H1 (cell line): ENCODE data around the gene ABCC2. TPM values are rescaled to one million over a fixed set of nuclear protein-coding genes. Genes with fewer than 3 reads are reported as not detected.

Source experiments
- CTCF ChIA-PET: fragments of 300-600 bp; sonication (Branson Sonifier 250); formaldehyde crosslinking; loops from one replicate; lab custom pipeline; 2021; ENCODE audit not compliant: partially characterized antibody; lab: Charles Lee
- POLR2A ChIA-PET: fragments of 300-600 bp; sonication (Branson Sonifier 250); formaldehyde crosslinking; loops from one replicate; lab custom pipeline; 2021; ENCODE audit warnings: inconsistent platforms; ENCODE audit not compliant: partially characterized antibody; lab: Charles Lee
- DNase-seq, 2 experiments: peaks; one replicate each; pipeline versions ENCODE4 v3.0.0 to v3.0.0-alpha.2; 2010 to 2022; ENCODE audit warnings: low spot score in 2 of 2, low read depth in 1 of 2, mixed read lengths in 1 of 2
- FAIRE-seq: peaks from 2 replicates; lab custom pipeline; 2011; peaks lifted over from hg19 to GRCh38; lab: Jason Lieb, UNC
- H2AFZ ChIP-seq: 2 replicates; pipeline ENCODE4 v1.8.1; 2012; ENCODE audit warnings: low read length, inconsistent platforms
- H2AK5ac ChIP-seq: 2 replicates; pipeline ENCODE4 v1.6.1; 2013; ENCODE audit warnings: low read depth, low read length
- H2BK120ac ChIP-seq: replicated peaks from 2 replicates; pipeline ENCODE3; 2013; ENCODE audit warnings: low read depth, low read length, inconsistent platforms
- H2BK12ac ChIP-seq: 2 replicates; pipeline ENCODE4 v1.6.1; 2013; ENCODE audit warnings: low read depth, low read length
- H2BK15ac ChIP-seq: 2 replicates; pipeline ENCODE4 v1.6.1; 2013; ENCODE audit warnings: low read length
- H2BK20ac ChIP-seq: 2 replicates; pipeline ENCODE4 v1.6.1; 2013; ENCODE audit warnings: low read length
- H2BK5ac ChIP-seq: 2 replicates; pipeline ENCODE4 v1.6.1; 2013; ENCODE audit warnings: low read depth, low read length
- H3K14ac ChIP-seq: 2 replicates; pipeline ENCODE4 v1.6.1; 2013; ENCODE audit warnings: inconsistent platforms; ENCODE audit not compliant: insufficient read length
- H3K18ac ChIP-seq: 2 replicates; pipeline ENCODE4 v1.6.1; 2013; ENCODE audit warnings: low read length; ENCODE audit errors: extremely low read depth
- H3K23ac ChIP-seq: 2 replicates; pipeline ENCODE4 v1.6.1; 2013; ENCODE audit warnings: inconsistent platforms; ENCODE audit not compliant: insufficient read length
- H3K23me2 ChIP-seq: 2 replicates; pipeline ENCODE4 v1.6.1; 2013; ENCODE audit warnings: low read depth, low read length
- H3K27ac ChIP-seq: 2 replicates; pipeline ENCODE4 v1.6.1; 2011; ENCODE audit warnings: low read depth, low read length, inconsistent platforms
- H3K27me3 ChIP-seq, 4 experiments: replicated peaks in 1 of 4; 1 replicate in 1 of 4; 2 replicates in 3 of 4; pipeline versions ENCODE4 v1.6.1 to v1.8.1; 2011 to 2013; ENCODE audit warnings: low read length in 3 of 4, mild to moderate bottlenecking in 3 of 4, inconsistent platforms in 2 of 4, mixed read lengths in 2 of 4, moderate library complexity in 1 of 4; ENCODE audit not compliant: control insufficient read depth in 3 of 4, insufficient read depth in 3 of 4; ENCODE audit errors: extremely low read depth in 1 of 4
- H3K36me3 ChIP-seq, 4 experiments: 2 replicates each; pipeline versions ENCODE4 v1.6.1 to v1.8.1; 2011 to 2013; ENCODE audit warnings: mild to moderate bottlenecking in 4 of 4, low read length in 3 of 4, moderate library complexity in 2 of 4, control low read depth in 1 of 4, inconsistent platforms in 1 of 4; ENCODE audit not compliant: insufficient read depth in 4 of 4, control insufficient read depth in 2 of 4
- H3K4ac ChIP-seq: replicated peaks from 2 replicates; pipeline ENCODE3; 2013; ENCODE audit warnings: low read length, low read depth, mixed read lengths, inconsistent platforms; ENCODE audit not compliant: insufficient read length
- H3K4me1 ChIP-seq, 4 experiments: replicated peaks in 1 of 4; 1 replicate in 1 of 4; 2 replicates in 3 of 4; pipeline versions ENCODE4 v1.6.1 to v1.8.1; 2011 to 2013; ENCODE audit warnings: low read length in 3 of 4, inconsistent platforms in 2 of 4, mixed read lengths in 1 of 4; ENCODE audit not compliant: insufficient read depth in 4 of 4, control insufficient read depth in 3 of 4
- H3K4me2 ChIP-seq, 2 experiments: 2 replicates each; pipeline versions ENCODE4 v1.6.1 to v1.8.1; 2011 to 2013; ENCODE audit warnings: low read depth in 2 of 2, low read length in 2 of 2, control low read depth in 1 of 2, inconsistent platforms in 1 of 2, mild to moderate bottlenecking in 1 of 2; ENCODE audit not compliant: insufficient read depth in 1 of 2
- H3K4me3 ChIP-seq, 4 experiments: fragments of 200-600, 300-600 bp in 1 of 4; sonication (generic), shearing (Covaris generic), sonication (Bioruptor Twin) in 1 of 4; 2 replicates each; pipeline versions ENCODE4 v1.5.1 to v1.8.1; 2011 to 2016; ENCODE audit warnings: low read length in 4 of 4, low read depth in 3 of 4, control low read depth in 2 of 4, inconsistent platforms in 2 of 4, mild to moderate bottlenecking in 2 of 4, mixed read lengths in 1 of 4, moderate library complexity in 1 of 4; ENCODE audit not compliant: insufficient read depth in 2 of 4; ENCODE audit errors: extremely low read depth in 1 of 4
- H3K56ac ChIP-seq: replicated peaks from 2 replicates; pipeline ENCODE3; 2013; ENCODE audit warnings: low read depth, mild to moderate bottlenecking, mixed read lengths, low read length, inconsistent platforms; ENCODE audit not compliant: insufficient read length
- H3K79me1 ChIP-seq: 2 replicates; pipeline ENCODE4 v1.6.1; 2013; ENCODE audit warnings: low read depth, low read length, control low read depth
- H3K79me2 ChIP-seq, 2 experiments: 2 replicates each; pipeline versions ENCODE4 v1.6.1 to v1.8.1; 2012 to 2013; ENCODE audit warnings: low read length in 2 of 2, mild to moderate bottlenecking in 2 of 2, inconsistent platforms in 1 of 2; ENCODE audit not compliant: insufficient read depth in 2 of 2, control insufficient read depth in 1 of 2
- H3K9ac ChIP-seq, 4 experiments: replicated peaks in 1 of 4; 1 replicate in 1 of 4; 2 replicates in 3 of 4; pipeline versions ENCODE4 v1.6.1 to v1.8.1; 2011 to 2013; ENCODE audit warnings: low read depth in 3 of 4, low read length in 3 of 4, control low read depth in 2 of 4, mild to moderate bottlenecking in 2 of 4, moderate library complexity in 2 of 4, inconsistent platforms in 1 of 4; ENCODE audit errors: extremely low read depth in 1 of 4
- H3K9me3 ChIP-seq, 2 experiments: 2 replicates each; pipeline versions ENCODE4 v1.6.1 to v1.8.1; 2012 to 2013; ENCODE audit warnings: mild to moderate bottlenecking in 2 of 2, moderate library complexity in 2 of 2, control low read depth in 1 of 2, inconsistent platforms in 1 of 2, low read depth in 1 of 2, low read length in 1 of 2, mixed read lengths in 1 of 2; ENCODE audit not compliant: insufficient read depth in 2 of 2
- H4K20me1 ChIP-seq, 2 experiments: replicated peaks in 1 of 2; 2 replicates each; pipeline versions ENCODE3 to v1.8.1; 2011 to 2013; ENCODE audit warnings: inconsistent platforms in 2 of 2, low read length in 2 of 2, mild to moderate bottlenecking in 1 of 2; ENCODE audit not compliant: insufficient read depth in 2 of 2, control insufficient read depth in 1 of 2
- H4K5ac ChIP-seq: 2 replicates; pipeline ENCODE4 v1.6.1; 2013; ENCODE audit warnings: low read length, low read depth, mixed read lengths, inconsistent platforms; ENCODE audit not compliant: insufficient read length
- H4K8ac ChIP-seq: 2 replicates; pipeline ENCODE4 v1.8.0; 2013; ENCODE audit warnings: mild to moderate bottlenecking, moderate library complexity, low read length, inconsistent platforms; ENCODE audit not compliant: insufficient read depth; ENCODE audit errors: extremely low read depth
- H4K91ac ChIP-seq: replicated peaks from 2 replicates; pipeline ENCODE3; 2013; ENCODE audit warnings: low read length, mixed read lengths, inconsistent platforms; ENCODE audit not compliant: insufficient read length
- ASH2L ChIP-seq: fragments of 200-600, 300-600 bp; sonication (generic); IDR thresholded peaks from one replicate; pipeline ENCODE4 v1.7.1; 2017; ENCODE audit warnings: low read length
- GTF2F1 ChIP-seq: IDR thresholded peaks from 2 replicates; pipeline ENCODE4 v1.6.1; 2012; ENCODE audit warnings: low read depth, low read length, improper control_type of control experiment, borderline replicate concordance
- HDAC6 ChIP-seq: IDR thresholded peaks from one replicate; pipeline ENCODE4 v1.7.1; 2012; ENCODE audit warnings: low read depth, mild to moderate bottlenecking, inconsistent platforms, low read length, moderate library complexity
- JUND ChIP-seq: IDR thresholded peaks from 2 replicates; pipeline ENCODE4 v1.6.1; 2011; ENCODE audit warnings: mild to moderate bottlenecking, improper control_type of control experiment, low read length
- MAFK ChIP-seq: IDR thresholded peaks from 2 replicates; pipeline ENCODE4 v1.6.1; 2012; ENCODE audit warnings: low read depth, mild to moderate bottlenecking, improper control_type of control experiment, low read length
- PHF8 ChIP-seq: fragments of 200-600 bp; sonication (generic); conservative IDR thresholded peaks from 2 replicates; pipeline ENCODE4 v1.7.1; 2012; ENCODE audit warnings: low read depth, mild to moderate bottlenecking, inconsistent platforms, low read length, moderate library complexity
- POLR2A ChIP-seq, 2 experiments: IDR thresholded peaks; 1 replicate in 1 of 2; 2 replicates in 1 of 2; pipeline ENCODE4 v1.6.1; 2011; ENCODE audit warnings: low read depth in 2 of 2, low read length in 2 of 2, mild to moderate bottlenecking in 2 of 2; ENCODE audit errors: control extremely low read depth in 1 of 2
- RAD21 ChIP-seq, 2 experiments: IDR thresholded peaks in 1 of 2; conservative IDR thresholded peaks in 1 of 2; 2 replicates each; pipeline ENCODE4 v1.6.1; 2011; ENCODE audit warnings: low read depth in 2 of 2, low read length in 2 of 2, improper control_type of control experiment in 1 of 2, inconsistent platforms in 1 of 2, mild to moderate bottlenecking in 1 of 2, moderate library complexity in 1 of 2
- RBBP5 ChIP-seq: IDR thresholded peaks from 2 replicates; pipeline ENCODE4 v1.7.1; 2012; ENCODE audit warnings: low read depth, mild to moderate bottlenecking, inconsistent platforms, low read length, moderate library complexity, borderline replicate concordance
- RXRA ChIP-seq: IDR thresholded peaks from 2 replicates; pipeline ENCODE4 v1.6.1; 2011; ENCODE audit warnings: low read depth, mild to moderate bottlenecking, low read length, moderate library complexity; ENCODE audit not compliant: insufficient read depth
- SAP30 ChIP-seq: fragments of 300-600 bp; sonication (generic); IDR thresholded peaks from 2 replicates; pipeline ENCODE4 v1.7.1; 2012; ENCODE audit warnings: low read length, moderate library complexity, mild to moderate bottlenecking, inconsistent platforms; ENCODE audit not compliant: insufficient read depth, insufficient replicate concordance
- SUZ12 ChIP-seq: fragments of 200-600 bp; sonication (generic); IDR thresholded peaks from 2 replicates; pipeline ENCODE4 v1.6.1; 2012; ENCODE audit warnings: mild to moderate bottlenecking, inconsistent platforms, low read length, moderate library complexity, mixed read lengths
- WGBS, 2 experiments: shearing (Covaris generic) in 1 of 2; methylation state at CpG; one replicate each; pipeline versions ENCODE4 v1.1.6 to v1.1.7; 2013 to 2015; ENCODE audit warnings: low lambda C conversion rate in 2 of 2, mixed read lengths in 2 of 2, inconsistent platforms in 1 of 2, low coverage in 1 of 2, missing lambda C conversion rate in 1 of 2; ENCODE audit not compliant: insufficient replicate concordance in 2 of 2, insufficient coverage in 1 of 2, insufficient read length in 1 of 2; ENCODE audit errors: extremely low coverage in 1 of 2, missing lambda C conversion rate in 1 of 2; 5-methylcytosine and 5-hydroxymethylcytosine counted together
- polyA plus RNA-seq, 7 experiments: library from polyadenylated mRNA; depleted of rRNA in 3 of 7; stranded (reverse) in 5 of 7; unstranded in 2 of 7; fragments of >200 nt in 5 of 7; fragments of 200-250 nt in 2 of 7; gene quantifications; 1 replicate in 5 of 7; 2 replicates in 1 of 7; 4 replicates in 1 of 7; pipeline versions ENCODE4 v1.2.1 to v1.2.3, GENCODE V29; 2011 to 2013; ENCODE audit warnings: missing spikeins in 2 of 7, mixed read lengths in 2 of 7
- total RNA-seq: library from RNA; stranded (reverse); fragmentation: NEBNext Ultra II Directional; extraction: Animal tissue kit (Norgen Biotek cat#: 25700); gene quantifications from 2 replicates; pipeline ENCODE4 v1.2.1, GENCODE V29; 2021
- TF ChIP-seq, protein P1 (sequence below): IDR thresholded peaks from 2 replicates; pipeline ENCODE4 v1.6.1; 2011; ENCODE audit warnings: low read length, improper control_type of control experiment

The ABCC2 gene
- total and polyA plus RNA-seq, 2 of the 8 experiments (the other 6 are each of a cell fraction or from before 2014, with no cell fraction given): 0.74 to 1.1 TPM

DNA sequence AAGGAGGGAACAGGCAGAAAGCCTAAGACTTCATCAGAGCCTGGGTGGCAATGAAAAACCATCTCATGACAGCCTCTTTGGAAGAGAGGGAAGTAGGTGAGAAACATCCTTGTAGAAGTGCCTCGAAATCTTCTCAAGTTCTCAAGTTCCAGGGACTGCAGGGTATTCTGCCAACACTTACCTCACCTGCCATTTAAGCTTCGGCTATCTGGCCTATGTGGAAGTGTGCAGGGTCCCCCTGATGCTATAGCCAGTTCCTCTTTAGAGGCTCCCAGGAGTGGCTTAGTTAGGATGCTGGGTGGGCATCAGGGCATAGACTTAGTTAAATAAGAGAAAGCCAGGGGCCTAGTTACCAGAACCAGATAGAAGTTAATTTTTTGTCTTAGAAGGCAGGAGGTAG lies 27.0 kb downstream of the ABCC2 start:
- Histone ChIP-seq H3K4me2 (no peak overlapping the region), H3K27me3 (no peaks in the 10 kb centered on the region), H3K56ac (no peak overlapping the region), H3K23ac (no peak overlapping the region), H3K36me3 (no peaks in the 10 kb centered on the region), H3K9ac (no peak overlapping the region), H4K8ac (no peak overlapping the region), H2BK5ac (no peak overlapping the region), H3K4ac (no peak overlapping the region), H3K14ac (no peak overlapping the region), H3K23me2 (no peaks in the 10 kb centered on the region), H3K9me3 (no peaks in the 10 kb centered on the region), H2AFZ (no peak overlapping the region), H3K79me2 (no peaks in the 10 kb centered on the region), H3K4me3 (no peak overlapping the region), H3K79me1 (no peaks in the 10 kb centered on the region), H3K18ac (no peak overlapping the region), H4K20me1 (no peaks in the 10 kb centered on the region), H3K4me1 (no peaks in the 10 kb centered on the region), H4K5ac (no peak overlapping the region), H4K91ac (no peak overlapping the region), H3K27ac (no peak overlapping the region), H2BK20ac (no peak overlapping the region), H2AK5ac (no peak overlapping the region), H2BK120ac (no peak overlapping the region), H2BK15ac (no peak overlapping the region), H2BK12ac (no peak overlapping the region)
- ChIA-PET CTCF (interaction anchor here (1.0 to 1.4 kb wide), 3 partner anchors 10 to 36 kb away, joined by 3 to 4 read pairs (median 3); no protein-coding TSS in a partner anchor), POLR2A (no interaction called here)
- DNase-seq (no peak), FAIRE-seq (no peak)
- 97% methylated on average over 2 of the region's 2 CpGs; no CpG with 5 or more reads in 1 of the 2 experiments for WGBS, 2 experiments
- TF ChIP-seq RAD21 (IDR thresholded peaks at IDR 0.05 in 1 of 2, conservative IDR thresholded peaks at IDR 0.05 in 1 of 2; ENCODE audit: low read depth in 2 of 2, low read length in 2 of 2) (no peak), PHF8 (no peak), ASH2L (no peak), SAP30 (no peak), GTF2F1 (no peak), MAFK (no peak), RBBP5 (no peak), POLR2A (IDR thresholded peaks at IDR 0.05; ENCODE audit: control extremely low read depth in 1 of 2, low read depth in 2 of 2, low read length in 2 of 2) (no peak), RXRA (no peak), SUZ12 (no peak), HDAC6 (no peak), JUND (no peak)
- TF ChIP-seq, protein P1, sequence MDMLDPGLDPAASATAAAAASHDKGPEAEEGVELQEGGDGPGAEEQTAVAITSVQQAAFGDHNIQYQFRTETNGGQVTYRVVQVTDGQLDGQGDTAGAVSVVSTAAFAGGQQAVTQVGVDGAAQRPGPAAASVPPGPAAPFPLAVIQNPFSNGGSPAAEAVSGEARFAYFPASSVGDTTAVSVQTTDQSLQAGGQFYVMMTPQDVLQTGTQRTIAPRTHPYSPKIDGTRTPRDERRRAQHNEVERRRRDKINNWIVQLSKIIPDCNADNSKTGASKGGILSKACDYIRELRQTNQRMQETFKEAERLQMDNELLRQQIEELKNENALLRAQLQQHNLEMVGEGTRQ: no peak
